SKM-1 (cell line): ENCODE measurements around the gene PGRMC2.
"Not testable (repeated sequence)": the region's sequence is repeated elsewhere in the genome, so short reads cannot be mapped to it uniquely, and the experiment has no call there.

ENCODE experiments used
- DNase-seq: peaks from one replicate; lab custom pipeline; 2025; ENCODE audit not compliant: unreplicated experiment; lab: John Stamatoyannopoulos, UW

Gene PGRMC2

DNA sequence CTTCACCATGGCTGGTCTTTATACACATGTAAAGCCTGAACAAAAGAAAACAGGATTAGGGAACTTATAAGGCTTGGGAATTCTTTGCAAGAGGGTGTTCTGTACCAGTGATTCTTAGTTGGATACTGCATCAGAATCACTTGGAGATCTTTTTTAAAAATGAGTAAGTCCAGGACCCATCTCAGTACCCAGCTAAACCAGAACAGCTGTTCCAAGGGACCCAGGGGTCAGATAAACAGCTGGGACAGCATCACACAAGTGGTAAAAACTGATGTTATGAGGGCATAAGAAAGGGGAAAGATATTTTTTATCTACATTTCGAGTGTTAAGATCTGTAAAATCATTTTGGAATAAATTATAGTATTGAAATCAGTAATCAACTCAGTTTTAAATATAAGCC is 16.1 kb downstream of the PGRMC2 start:
- no peak for DNase-seq

DNA sequence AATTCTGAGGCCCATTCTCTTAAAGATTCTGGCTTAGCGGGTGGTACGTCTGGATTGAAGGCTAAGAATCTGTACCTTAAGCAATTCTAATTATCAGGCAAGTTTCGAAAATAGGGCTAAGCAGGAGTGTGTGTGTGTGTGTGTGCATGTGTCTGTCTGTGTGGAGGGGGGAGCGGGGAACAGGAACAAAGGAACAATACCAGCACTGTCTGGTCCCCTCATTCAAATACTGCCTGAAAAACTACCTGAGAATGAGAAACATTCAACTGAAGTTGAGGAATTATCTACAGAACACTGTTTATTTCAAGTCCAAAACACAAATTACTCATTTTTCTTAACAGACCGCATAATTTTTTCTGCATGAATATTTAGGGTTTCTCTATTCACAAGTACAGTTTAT is 18.6 kb downstream of the PGRMC2 start:
- no peak for DNase-seq

DNA sequence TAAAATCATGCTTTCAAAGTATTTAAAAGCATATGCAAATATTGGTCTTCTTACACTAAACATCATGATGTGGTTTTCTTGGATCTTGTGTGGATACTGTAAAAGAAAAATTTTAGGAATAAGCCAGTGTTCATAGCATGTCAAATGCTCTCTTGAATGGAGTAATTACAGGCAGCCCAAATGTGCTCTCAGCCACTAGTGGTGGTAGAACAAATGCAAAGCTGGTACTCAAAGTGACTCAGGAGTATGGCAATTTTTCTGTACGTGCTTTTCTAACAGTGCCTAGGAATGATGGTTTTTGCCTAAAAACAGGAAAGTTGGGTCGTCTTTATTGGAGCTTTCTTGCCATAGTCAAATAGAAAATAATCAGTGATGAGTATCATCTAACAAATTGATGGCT is 19.9 kb downstream of the PGRMC2 start:
- DNase-seq, result no peak

DNA sequence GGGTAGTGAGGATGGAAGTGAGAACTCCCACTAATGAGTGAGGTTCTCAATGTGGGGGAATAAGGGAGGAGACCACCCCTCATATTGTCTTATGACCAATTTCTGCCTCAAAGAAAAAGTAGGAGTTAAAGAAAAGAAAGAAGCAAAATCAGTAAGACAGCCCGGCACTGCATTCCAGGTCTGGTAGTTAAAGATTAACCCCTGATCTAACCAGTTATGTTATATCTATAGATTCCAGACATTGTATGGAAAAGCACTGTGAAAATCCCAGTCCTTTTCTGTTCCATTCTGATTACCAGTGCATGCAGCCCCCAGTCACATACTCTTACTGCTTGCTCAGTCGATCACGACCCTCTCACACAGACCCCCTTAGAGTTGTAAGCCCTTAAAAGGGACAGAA is 20.4 kb downstream of the PGRMC2 start:
- not testable (repeated sequence) for DNase-seq

DNA sequence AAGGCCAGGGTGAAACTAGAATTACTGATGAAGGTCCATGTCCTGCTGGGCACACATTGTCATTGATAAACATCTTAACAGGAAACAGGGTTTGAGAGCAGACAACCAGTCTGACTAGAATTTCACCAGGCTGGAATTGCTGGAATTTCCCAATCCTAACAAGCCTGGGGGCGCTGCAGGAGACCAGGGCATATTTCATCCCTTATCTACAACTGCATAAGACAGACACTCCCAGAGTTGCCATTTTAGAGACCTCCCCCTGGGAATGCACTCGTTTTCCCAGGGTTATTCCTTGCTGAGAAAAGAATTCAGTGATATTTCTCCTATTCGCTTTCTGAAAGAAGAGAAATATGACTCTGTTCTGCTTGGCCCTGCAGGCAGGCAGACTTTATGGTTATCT is 22.1 kb downstream of the PGRMC2 start:
- not testable (repeated sequence) for DNase-seq

DNA sequence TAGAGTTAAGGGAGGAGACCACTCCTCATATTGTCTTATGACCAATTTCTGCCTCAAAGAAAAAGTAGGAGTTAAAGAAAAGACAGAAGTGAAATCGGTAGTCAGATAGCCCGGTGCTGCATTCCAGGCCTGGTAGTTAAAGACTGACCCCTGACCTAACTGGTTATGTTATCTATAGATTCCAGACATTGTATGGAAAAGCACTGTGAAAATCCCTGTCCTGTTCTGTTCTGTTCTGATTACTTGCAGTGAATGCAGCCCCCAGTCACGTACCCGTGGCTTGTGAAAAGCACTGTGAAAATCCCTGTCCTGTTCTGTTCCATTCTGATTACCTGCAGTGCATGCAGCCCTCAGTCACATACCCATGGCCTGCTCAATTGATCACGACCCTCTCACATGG is 27.7 kb downstream of the PGRMC2 start:
- not testable (repeated sequence) for DNase-seq

DNA sequence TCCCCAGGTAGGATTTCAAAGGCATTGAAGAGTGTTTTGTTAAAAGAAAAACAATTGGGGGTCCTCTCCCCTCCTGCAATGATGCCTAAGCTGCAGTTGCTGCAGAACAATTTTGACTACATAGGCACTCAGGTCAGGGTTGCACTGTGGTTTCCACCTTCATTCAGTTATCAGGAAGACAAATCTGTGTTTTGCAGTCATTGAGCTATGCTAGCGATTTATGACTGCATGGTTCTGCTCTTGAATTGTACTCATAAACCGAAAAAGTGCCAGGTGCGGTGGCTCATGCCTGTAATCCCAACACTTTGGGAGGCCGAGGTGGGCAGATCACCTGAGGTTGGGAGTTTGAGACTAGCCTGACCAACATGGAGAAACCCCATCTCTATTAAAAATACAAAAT is 29.4 kb downstream of the PGRMC2 start:
- not testable (repeated sequence) for DNase-seq

DNA sequence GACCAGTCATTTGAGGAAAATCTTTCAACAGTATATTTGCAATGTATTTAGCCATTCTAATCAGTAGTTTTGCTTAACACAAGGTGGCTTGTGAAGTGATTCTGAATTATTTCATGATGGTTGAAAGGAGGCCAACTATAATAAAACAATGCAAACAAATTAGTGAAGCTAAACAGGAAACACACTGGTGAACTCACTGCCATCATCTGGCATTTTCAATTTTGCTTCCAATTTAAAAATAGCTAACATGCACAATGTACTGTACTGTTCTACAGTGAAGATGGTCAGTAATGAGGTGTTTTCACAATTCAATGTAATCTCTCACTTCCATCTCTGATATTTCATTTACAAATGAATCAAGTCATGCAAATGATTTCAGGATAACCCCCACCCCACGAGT is 31.1 kb downstream of the PGRMC2 start:
- no peak for DNase-seq

DNA sequence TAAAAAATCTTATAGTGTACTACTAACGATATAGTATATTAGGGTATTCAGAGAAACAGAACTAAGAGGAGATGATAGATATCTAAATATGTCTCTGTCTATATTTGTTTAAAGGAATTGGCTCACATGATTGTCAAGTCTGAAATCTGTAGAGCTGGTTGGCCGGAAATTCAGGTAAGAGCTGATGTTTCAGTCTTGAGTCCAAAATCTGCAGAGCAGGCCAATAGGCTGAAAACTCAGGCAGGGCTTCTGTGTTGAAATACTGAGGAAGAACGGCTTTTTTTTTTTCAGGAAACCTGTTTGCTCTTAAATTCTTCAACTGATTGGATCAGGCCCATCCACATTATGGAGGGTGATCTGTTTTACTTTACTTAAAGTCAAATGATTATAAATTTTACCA is 31.7 kb downstream of the PGRMC2 start:
- DNase-seq, result no peak

DNA sequence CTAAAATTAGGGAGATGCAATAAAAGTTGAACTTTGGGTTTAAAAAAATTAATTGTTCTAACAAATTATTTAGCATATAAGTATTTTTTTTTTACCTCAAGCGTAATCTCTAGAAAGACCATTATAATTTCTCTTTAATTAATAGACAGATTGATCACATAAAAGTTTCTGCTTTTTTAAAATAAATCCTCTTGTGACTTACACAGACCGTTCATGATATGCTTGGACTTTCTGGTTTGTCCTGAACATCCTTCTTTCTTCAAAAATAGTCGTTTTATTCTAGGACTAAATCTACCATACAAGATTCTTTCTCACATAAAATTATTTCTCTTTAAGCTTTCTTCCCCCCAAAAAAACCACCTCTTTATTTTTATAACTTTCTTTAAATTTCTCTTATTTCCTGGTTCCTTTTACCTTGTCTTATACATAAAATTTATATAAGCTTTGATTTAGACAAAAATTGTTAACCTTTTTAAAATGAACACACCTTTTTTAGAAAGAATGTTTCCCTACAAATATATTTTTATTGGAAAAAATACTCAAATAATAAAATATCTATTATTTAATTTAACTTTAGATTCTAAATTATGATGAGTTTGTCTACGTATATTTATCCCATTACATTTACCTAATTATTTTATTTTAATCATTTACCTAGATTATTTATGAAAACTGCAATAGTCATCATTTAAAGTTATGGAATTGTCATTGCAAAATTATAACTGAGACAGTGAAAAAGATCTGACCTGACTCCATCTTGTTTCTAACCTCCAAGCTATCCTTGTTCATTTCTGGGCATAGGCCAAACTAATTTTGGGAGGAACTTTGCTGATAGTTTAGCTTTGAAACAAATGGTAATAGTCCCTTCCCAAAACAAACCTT is 37.6 kb downstream of the PGRMC2 start:
- no peak for DNase-seq

DNA sequence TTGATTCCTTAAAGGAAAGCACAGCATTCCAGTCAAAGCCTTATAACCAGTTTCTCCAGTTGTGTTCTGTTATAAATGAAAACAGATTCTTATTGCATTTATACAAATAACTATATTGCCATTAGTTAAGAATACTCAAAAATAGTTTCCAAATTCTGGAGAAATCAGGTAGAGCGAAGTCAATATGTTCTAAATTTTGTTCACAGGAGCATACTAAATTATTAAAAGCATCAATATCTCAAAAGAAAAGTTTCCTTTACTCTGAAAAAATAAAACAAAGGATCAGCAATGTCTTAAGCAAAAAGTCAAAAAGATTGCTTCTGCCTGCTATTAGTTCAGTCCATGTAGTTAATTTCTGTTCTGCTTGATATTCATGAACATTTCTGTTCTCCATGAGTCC is 39.7 kb downstream of the PGRMC2 start:
- no peak for DNase-seq

DNA sequence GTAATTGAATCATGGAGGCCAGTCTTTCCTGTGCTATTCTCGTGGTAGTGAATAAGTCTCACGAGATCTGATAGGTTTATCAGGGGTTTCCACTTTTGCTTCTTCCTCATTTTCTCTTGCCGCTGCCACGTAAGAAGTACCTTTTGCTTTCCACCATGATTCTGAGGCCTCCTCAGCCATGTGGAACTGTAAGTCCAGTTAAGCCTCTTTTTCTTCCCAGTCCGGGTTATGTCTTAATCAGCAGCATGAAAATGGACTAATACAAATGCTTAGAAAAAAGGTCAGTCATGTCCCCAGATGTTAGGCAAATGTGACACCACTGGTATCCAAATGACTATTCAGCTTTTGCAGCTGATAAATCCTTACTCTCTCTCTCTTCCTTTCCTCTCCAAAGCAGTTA is 42.2 kb downstream of the PGRMC2 start:
- DNase-seq, result not testable (repeated sequence)

DNA sequence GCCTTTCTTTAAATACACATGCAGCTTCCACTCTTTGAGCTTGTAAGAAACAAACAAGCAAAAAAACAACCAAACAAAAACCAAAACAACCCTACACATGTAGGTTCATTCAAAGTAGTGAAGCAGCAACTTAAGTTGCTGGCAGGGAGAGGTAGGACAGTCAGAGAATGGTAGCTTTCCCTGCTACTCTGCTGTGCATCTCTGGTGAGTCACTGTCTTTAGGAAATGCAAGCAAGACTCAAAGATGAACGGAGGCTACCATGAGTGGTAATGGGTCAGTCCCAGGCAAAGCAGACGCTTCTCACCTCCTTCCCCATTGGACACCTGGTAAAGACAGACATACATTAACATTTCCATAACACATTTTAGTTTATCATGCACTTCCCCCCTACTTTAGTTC is 43.2 kb downstream of the PGRMC2 start:
- no peak for DNase-seq

DNA sequence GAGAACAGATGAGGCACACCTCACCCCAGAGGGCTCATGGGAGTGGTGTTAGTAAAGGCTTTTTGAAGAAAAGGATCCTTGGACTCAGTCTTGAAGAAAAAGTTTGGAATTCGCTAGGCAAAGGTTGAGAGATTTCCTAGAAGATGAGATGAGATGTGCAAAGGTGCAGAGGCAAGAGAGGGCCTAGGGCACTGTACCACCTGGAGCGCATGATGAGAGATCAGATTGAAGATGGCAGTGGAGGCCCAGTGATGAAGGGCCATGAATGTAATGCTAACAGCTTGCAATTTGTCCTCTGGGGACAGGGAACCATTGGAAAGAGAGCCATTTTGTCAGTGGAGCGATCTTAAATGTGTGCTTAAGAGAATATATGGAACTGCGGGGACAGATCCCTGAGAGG is 45.0 kb downstream of the PGRMC2 start:
- no peak for DNase-seq

DNA sequence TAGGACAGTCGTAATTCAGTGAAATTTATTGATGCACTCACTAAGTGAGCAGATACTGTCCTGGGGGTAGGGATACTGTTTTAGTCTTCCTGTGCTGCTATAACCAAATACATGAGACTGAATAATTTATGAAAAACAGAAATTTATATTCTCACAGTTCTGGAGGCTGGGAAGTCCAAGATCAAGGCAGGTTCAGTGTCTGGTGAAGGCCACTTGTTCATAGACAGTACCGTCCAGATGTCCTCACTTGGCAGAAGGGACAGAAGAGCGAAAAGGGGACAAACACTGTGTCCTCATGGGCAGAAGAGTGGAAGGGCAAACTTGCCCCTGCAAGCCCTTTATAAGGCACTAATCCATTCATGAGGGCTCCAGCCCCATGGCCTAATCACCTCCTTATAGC is 45.6 kb downstream of the PGRMC2 start:
- no peak for DNase-seq

DNA sequence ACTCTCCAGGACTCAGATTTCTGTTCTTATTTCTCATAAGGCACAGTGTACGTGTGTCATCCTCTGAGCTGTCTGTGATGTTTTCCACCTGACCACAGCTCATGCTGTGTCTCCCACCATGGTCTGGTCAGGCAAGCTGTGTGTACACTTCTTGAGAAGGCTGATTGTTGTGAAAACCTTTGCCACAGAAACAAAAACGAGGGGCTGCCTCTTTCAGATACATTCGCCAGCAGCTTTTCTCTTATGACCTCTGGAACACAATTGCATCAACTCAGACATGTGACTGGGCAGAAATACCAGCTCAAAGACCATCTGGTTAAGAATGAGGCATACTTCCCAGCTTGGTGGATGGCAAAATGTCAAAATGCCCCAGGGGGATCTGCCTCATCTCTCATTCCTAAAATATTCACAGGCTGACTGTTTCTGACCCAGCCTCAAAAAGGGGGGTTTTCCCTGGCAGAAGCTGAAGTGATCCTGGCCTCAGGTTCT is 46.1 kb downstream of the PGRMC2 start:
- no peak for DNase-seq

DNA sequence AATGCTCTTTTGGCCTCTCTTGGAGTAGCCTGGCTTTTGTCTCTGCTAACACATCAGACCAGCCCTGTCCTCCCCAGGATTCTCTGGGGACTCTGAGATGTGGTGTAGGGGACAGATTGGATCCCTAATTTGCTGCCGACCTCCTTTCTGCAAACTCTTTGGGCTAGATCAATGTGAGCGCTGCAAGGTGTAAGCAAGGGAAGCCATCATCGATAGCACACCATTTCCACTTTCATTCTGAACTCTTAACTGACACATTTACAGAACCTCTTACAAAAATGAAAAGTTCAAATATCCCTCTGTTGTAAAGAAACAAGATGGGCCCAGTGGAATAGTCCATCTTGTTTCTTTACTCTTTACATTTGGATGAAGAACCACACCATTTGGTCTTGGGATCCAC is 46.6 kb downstream of the PGRMC2 start:
- DNase-seq, result no peak

DNA sequence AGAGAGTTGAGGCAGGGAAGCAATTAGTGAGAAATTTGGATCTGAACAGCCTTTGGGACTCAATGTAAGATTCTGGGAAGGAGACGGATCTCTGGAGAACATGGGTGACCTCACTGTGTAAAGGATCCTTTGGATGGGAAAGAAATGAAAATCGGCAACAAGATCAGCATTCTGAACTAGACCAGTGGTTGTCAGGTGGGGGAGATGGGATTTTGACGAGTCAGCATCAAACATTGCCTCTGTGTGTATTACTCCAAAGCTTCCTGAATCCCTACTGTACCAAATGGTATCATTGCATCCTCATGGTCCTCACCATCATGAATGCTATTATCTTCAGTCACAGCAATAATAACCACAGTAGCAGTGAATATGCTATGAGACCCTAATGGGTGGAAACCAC is 52.8 kb downstream of the PGRMC2 start:
- no peak for DNase-seq

DNA sequence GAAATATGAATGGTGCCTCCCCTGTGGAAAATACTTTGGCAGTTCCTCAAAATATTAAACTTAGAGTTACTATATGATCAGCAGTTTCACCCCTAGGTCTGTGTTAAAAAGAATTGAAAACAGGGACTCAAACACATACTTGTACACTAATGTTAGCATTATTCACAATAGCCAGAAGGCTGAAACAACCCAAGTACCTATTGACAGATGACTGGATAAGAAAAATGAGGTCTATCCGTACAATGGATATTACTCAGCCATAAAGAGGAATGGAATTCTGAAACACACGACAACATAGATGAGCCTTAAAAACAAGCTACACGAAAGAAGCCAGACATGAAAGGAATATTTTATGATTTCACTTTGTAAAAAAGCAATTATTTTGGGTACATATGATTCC is 54.9 kb downstream of the PGRMC2 start:
- DNase-seq, result no peak

DNA sequence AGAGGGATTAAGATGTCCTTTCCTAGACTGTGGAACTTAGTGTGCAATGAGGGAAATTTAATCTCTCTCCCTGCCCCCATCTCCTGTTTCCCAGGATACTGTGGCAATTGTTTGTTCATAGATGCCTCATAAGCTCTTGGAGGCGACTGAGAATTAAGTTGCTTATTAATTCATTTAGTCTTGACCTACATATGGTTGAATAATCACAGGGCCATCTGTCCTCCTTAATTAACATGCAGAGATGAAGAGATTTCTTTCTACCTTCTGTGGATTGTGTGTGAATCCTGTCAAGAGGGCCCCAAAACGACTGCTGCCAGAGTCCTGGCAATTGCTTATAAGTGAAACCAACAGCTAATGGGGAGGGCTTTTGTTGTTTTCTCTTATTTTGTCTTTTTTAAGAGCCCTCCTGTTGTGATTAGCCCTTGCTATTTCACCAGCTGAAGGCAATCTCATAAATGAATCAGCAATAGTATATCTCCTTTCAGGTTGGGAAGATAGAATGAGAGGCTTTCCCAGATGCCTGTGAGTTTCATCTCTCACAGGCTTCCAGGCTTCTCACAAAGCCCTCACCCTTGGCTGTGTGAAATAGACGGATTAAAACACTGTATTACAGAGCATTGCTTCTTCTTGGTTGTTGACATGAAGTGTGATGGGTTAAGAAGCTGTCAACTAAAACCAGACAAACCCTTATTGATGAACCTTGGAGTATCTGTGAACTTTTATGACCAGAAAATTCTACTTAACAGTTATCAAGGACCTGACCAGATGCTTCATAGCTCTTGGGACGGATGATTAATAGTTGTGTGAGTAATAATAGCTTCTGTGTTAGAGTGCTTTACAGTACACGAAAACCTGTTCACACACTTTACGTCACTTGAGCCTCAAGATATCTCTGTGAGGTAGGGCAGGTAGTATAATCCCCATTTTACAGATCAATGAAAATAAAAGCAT is 58.5 kb downstream of the PGRMC2 start:
- DNase-seq, result no peak

DNA sequence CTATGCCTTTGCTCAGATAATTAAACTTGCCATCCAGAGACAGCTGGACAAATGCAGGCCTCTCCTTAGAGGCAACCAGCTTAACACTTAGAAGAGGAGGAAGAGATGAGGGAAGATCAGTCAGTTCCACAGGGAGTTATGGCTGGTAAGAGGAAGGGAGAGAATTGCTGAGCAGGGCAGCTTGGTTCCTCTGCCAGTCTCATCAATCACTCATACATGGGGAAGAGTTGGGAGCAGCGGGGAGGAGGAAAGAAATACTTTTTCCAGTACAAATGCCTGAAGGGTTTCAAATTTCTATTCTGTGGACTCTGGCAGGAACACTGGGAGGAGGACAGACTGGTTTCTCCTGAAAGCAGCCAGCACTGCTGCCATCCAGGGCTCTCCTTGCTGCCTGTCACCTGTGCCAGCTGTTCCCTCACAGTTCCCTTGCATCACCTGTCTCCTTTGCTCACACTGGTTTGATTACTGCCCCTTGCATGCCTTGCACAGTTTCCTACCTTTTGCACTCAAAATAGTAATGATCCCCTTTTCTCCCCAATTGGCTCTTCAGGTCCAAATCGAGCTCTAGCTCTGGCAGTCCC is 59.5 kb downstream of the PGRMC2 start:
- no peak for DNase-seq
